GM12878 (cell line): ENCODE measurements around the gene PLIN3. TPM values are rescaled to one million over a fixed set of nuclear protein-coding genes. Genes with fewer than 3 reads are reported as not detected.

Experiments
- BCL11A ChIP-seq: IDR thresholded peaks from 2 replicates; pipeline ENCODE4 v1.6.1; 2011; ENCODE audit warnings: low read depth, low read length
- BHLHE40 ChIP-seq, 2 experiments: fragments of 450-650 bp in 1 of 2; IDR thresholded peaks; 2 replicates each; pipeline ENCODE4 v1.6.1; 2011 to 2017; ENCODE audit warnings: low read depth in 2 of 2, borderline replicate concordance in 1 of 2, improper control_type of control experiment in 1 of 2, low read length in 1 of 2, mild to moderate bottlenecking in 1 of 2
- FOXK2 ChIP-seq: fragments of 450-650 bp; IDR thresholded peaks from 2 replicates; pipeline ENCODE4 v1.6.1; 2017; ENCODE audit warnings: mild to moderate bottlenecking, moderate library complexity
- KLF5 ChIP-seq: fragments of 450-650 bp; IDR thresholded peaks from 2 replicates; pipeline ENCODE4 v1.6.1; 2014; ENCODE audit warnings: mild to moderate bottlenecking; ENCODE audit not compliant: partially characterized antibody
- MTA2 ChIP-seq: fragments of 450-650 bp; IDR thresholded peaks from 2 replicates; pipeline ENCODE4 v1.6.1; 2016; ENCODE audit warnings: low read depth, mild to moderate bottlenecking, moderate library complexity
- MYB ChIP-seq: fragments of 150-350 bp; IDR thresholded peaks from 2 replicates; pipeline ENCODE4 v1.6.1; 2014; ENCODE audit warnings: mild to moderate bottlenecking, low read depth, low read length, borderline replicate concordance
- NR2C1 ChIP-seq: fragments of 450-650 bp; IDR thresholded peaks from 2 replicates; pipeline ENCODE4 v1.6.1; 2017; ENCODE audit warnings: antibody characterized with exemption, mild to moderate bottlenecking, moderate library complexity
- NR2C2 ChIP-seq: IDR thresholded peaks from 2 replicates; pipeline ENCODE4 v1.6.1; 2011; ENCODE audit warnings: borderline replicate concordance, low read depth; ENCODE audit not compliant: control insufficient read depth, insufficient read length
- NRF1 ChIP-seq: conservative IDR thresholded peaks from 2 replicates; pipeline ENCODE4 v1.6.1; 2011; ENCODE audit warnings: mild to moderate bottlenecking, low read depth, low read length, improper control_type of control experiment
- PAX5 ChIP-seq: IDR thresholded peaks from 2 replicates; pipeline ENCODE4 v1.6.1; 2011; ENCODE audit warnings: low read depth, low read length, borderline replicate concordance
- RAD51 ChIP-seq: fragments of 450-650 bp; IDR thresholded peaks from 2 replicates; pipeline ENCODE4 v1.6.1; 2016; ENCODE audit warnings: moderate library complexity, mild to moderate bottlenecking, inconsistent platforms
- RELA ChIP-seq: fragments of 450-650 bp; IDR thresholded peaks from 2 replicates; pipeline ENCODE4 v1.8.0; 2014; ENCODE audit warnings: borderline replicate concordance; ENCODE audit not compliant: partially characterized antibody
- SIX5 ChIP-seq: IDR thresholded peaks from 2 replicates; pipeline ENCODE4 v1.6.1; 2011; ENCODE audit warnings: mild to moderate bottlenecking, low read depth, low read length, moderate library complexity; ENCODE audit not compliant: severe bottlenecking
- SMC3 ChIP-seq: IDR thresholded peaks from 2 replicates; pipeline ENCODE4 v1.6.1; 2011; ENCODE audit warnings: low read length, improper control_type of control experiment, borderline replicate concordance
- SREBF2 ChIP-seq: IDR thresholded peaks from 2 replicates; pipeline ENCODE4 v1.6.1; 2012; ENCODE audit warnings: mild to moderate bottlenecking, low read length
- SRF ChIP-seq, 2 experiments: IDR thresholded peaks; 2 replicates each; pipeline ENCODE4 v1.6.1; 2011; ENCODE audit warnings: low read depth in 2 of 2, low read length in 2 of 2, mild to moderate bottlenecking in 1 of 2, moderate library complexity in 1 of 2
- TBL1XR1 ChIP-seq: IDR thresholded peaks from 2 replicates; pipeline ENCODE4 v1.6.1; 2012; ENCODE audit warnings: low read depth, low read length, improper control_type of control experiment
- YBX1 ChIP-seq: fragments of 450-650 bp; IDR thresholded peaks from 2 replicates; pipeline ENCODE4 v1.6.1; 2016; ENCODE audit warnings: antibody characterized with exemption
- ZBED1 ChIP-seq: IDR thresholded peaks from 2 replicates; pipeline ENCODE4 v1.6.1; 2016; ENCODE audit warnings: borderline replicate concordance
- ZBTB11 ChIP-seq: fragments of 450-650 bp; formaldehyde crosslinking; IDR thresholded peaks from 2 replicates; pipeline ENCODE4 v1.5.0; 2022; ENCODE audit warnings: mild to moderate bottlenecking, missing genetic modification characterization
- ZBTB4 ChIP-seq: fragments of 450-650 bp; formaldehyde crosslinking; IDR thresholded peaks from 2 replicates; pipeline ENCODE4 v1.4.0; 2022; ENCODE audit warnings: mild to moderate bottlenecking, moderate library complexity
- ZNF24 ChIP-seq: fragments of 450-650 bp; IDR thresholded peaks from 2 replicates; pipeline ENCODE4 v1.6.1; 2017; ENCODE audit warnings: antibody characterized with exemption, mild to moderate bottlenecking
- polyA plus RNA-seq, 11 experiments: library from polyadenylated mRNA; depleted of rRNA in 4 of 11; unstranded in 6 of 11; stranded (reverse) in 5 of 11; fragments of >200 nt; fragmentation: Nextera tagmentation in 4 of 11; fragmentation: Illumina TruSeq in 1 of 11; extraction: Ambion mirVana in 4 of 11; extraction: Trizol in 1 of 11; gene quantifications; 1 replicate in 1 of 11; 2 replicates in 10 of 11; pipeline versions ENCODE4 v1.2.1 to v1.2.3, GENCODE V29; 2011 to 2016; ENCODE audit warnings: inconsistent platforms in 2 of 11, missing spikeins in 2 of 11, low read depth in 1 of 11
- total RNA-seq, 4 experiments: library from RNA; depleted of rRNA in 3 of 4; stranded (reverse); fragments of >200 nt in 3 of 4; fragmentation: Illumina TruSeq in 1 of 4; extraction: Trizol in 1 of 4; gene quantifications; 2 replicates each; pipeline versions ENCODE4 v1.2.1 to v1.2.3, GENCODE V29; 2013 to 2021
- TF ChIP-seq, protein P1 (sequence below): fragments of 450-650 bp; IDR thresholded peaks from 2 replicates; pipeline ENCODE4 v1.6.1; 2017; ENCODE audit warnings: low read depth, mild to moderate bottlenecking, moderate library complexity

The PLIN3 gene
- total and polyA plus RNA-seq, 10 of the 15 experiments (the other 5 are each of a cell fraction or from before 2014, with no cell fraction given): 7.7 to 71.4 (median 66.8) TPM

- TF ChIP-seq, protein P1, sequence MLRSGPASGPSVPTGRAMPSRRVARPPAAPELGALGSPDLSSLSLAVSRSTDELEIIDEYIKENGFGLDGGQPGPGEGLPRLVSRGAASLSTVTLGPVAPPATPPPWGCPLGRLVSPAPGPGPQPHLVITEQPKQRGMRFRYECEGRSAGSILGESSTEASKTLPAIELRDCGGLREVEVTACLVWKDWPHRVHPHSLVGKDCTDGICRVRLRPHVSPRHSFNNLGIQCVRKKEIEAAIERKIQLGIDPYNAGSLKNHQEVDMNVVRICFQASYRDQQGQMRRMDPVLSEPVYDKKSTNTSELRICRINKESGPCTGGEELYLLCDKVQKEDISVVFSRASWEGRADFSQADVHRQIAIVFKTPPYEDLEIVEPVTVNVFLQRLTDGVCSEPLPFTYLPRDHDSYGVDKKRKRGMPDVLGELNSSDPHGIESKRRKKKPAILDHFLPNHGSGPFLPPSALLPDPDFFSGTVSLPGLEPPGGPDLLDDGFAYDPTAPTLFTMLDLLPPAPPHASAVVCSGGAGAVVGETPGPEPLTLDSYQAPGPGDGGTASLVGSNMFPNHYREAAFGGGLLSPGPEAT: peak; percentile 100
- TF ChIP-seq SRF (IDR thresholded peaks at IDR 0.05; ENCODE audit: low read depth in 2 of 2, low read length in 2 of 2) (peak in 1 of 2 experiments; percentile 48; a peak in 2 of 4 replicates), MTA2 (peak; percentile 76), MYB (no peak), ZBTB4 (CRISPR knock-in tag) (no peak), ZBTB11 (CRISPR knock-in tag) (no peak), PAX5 (peak; percentile 22; the same call in 1 of the 2 replicates), ZBED1 (no peak), TBL1XR1 (peak; percentile 65; the same call in 1 of the 2 replicates), YBX1 (no peak), RELA (peak; percentile 21), BHLHE40 (IDR thresholded peaks at IDR 0.05; ENCODE audit: borderline replicate concordance in 1 of 2, low read depth in 2 of 2, low read length in 1 of 2) (peak; percentile 60 to 72; a peak in 3 of 4 replicates), NR2C2 (no peak), ZNF24 (no peak), SREBF2 (no peak), RAD51 (peak; percentile 90), SIX5 (peak; percentile 96), SMC3 (peak; percentile 93), KLF5 (peak; percentile 64), NRF1 (peak; percentile 30; the same call in 1 of the 2 replicates), FOXK2 (peak; percentile 36; the same call in 1 of the 2 replicates), BCL11A (no peak), NR2C1 (peak; percentile 97)
Observed at GRCh38 chr19:4791183-4792018, 76.1 kb downstream of the PLIN3 start, which contains the start of gene FEM1A (continued).
